SK-N-SH (cell line): ENCODE data around the gene GJA5. TPM values are rescaled to one million over a fixed set of nuclear protein-coding genes. Genes with fewer than 3 reads are reported as not detected.

Experiments
- CTCF ChIA-PET: fragments of 300-600, 350-600 bp; formaldehyde crosslinking; extraction: SDS; loops from one replicate; lab custom pipeline; 2021; lab: Yijun Ruan, JAX
- POLR2A ChIA-PET: fragments of 350-600 bp; sonication (Branson Sonifier 250); formaldehyde crosslinking; extraction: SDS; loops from one replicate; lab custom pipeline; 2020; ENCODE audit warnings: antibody characterized with exemption, inconsistent platforms; lab: Yijun Ruan, JAX
- DNase-seq: peaks from one replicate; pipeline ENCODE4 v3.0.0; 2012
- H2AFZ ChIP-seq: fragments of 200-600 bp; sonication (generic); 2 replicates; pipeline ENCODE4 v1.8.1; 2016; ENCODE audit warnings: antibody characterized with exemption, mild to moderate bottlenecking, low read depth
- H3F3A ChIP-seq: fragments of 200-600 bp; sonication (generic); replicated peaks from 2 replicates; pipeline ENCODE3; 2016; ENCODE audit warnings: antibody characterized with exemption, mild to moderate bottlenecking; ENCODE audit not compliant: insufficient read depth
- H3K27ac ChIP-seq, 2 experiments: fragments of 200-500 bp in 1 of 2; fragments of 200-600 bp in 1 of 2; sonication (Bioruptor generic) in 1 of 2; sonication (generic), shearing (Covaris generic) in 1 of 2; 2 replicates each; pipeline versions ENCODE4 v1.5.1 to v1.6.1; 2014 to 2016; ENCODE audit warnings: low read depth in 2 of 2, inconsistent platforms in 1 of 2, low read length in 1 of 2, mild to moderate bottlenecking in 1 of 2, mixed read lengths in 1 of 2
- H3K27me3 ChIP-seq: fragments of 200-600 bp; sonication (generic), shearing (Covaris generic); 2 replicates; pipeline ENCODE4 v1.6.1; 2016; ENCODE audit warnings: mixed run types; ENCODE audit not compliant: insufficient read depth
- H3K36me3 ChIP-seq, 2 experiments: fragments of 200-500 bp in 1 of 2; fragments of 200-600 bp in 1 of 2; sonication (Bioruptor generic) in 1 of 2; sonication (generic) in 1 of 2; replicated peaks in 1 of 2; 2 replicates each; pipeline versions ENCODE3 to v1.5.1; 2014 to 2016; ENCODE audit warnings: low read length in 1 of 2, mild to moderate bottlenecking in 1 of 2; ENCODE audit not compliant: insufficient read depth in 2 of 2, control insufficient read depth in 1 of 2
- H3K4me1 ChIP-seq, 2 experiments: fragments of 200-500 bp in 1 of 2; fragments of 200-600 bp in 1 of 2; sonication (Bioruptor generic) in 1 of 2; sonication (generic), shearing (Covaris generic) in 1 of 2; 2 replicates each; pipeline versions ENCODE4 v1.5.1 to v1.6.1; 2014 to 2016; ENCODE audit warnings: low read depth in 1 of 2, low read length in 1 of 2, mixed run types in 1 of 2; ENCODE audit not compliant: insufficient read depth in 2 of 2, control insufficient read depth in 1 of 2
- H3K4me2 ChIP-seq: fragments of 200-600 bp; sonication (generic), shearing (Covaris generic); 2 replicates; pipeline ENCODE4 v1.6.1; 2017; ENCODE audit warnings: mixed run types
- H3K4me3 ChIP-seq, 2 experiments: fragments of 200-500 bp in 1 of 2; fragments of 200-600 bp in 1 of 2; sonication (Bioruptor generic) in 1 of 2; sonication (generic), shearing (Covaris generic) in 1 of 2; 2 replicates each; pipeline versions ENCODE4 v1.5.1 to v1.8.1; 2014 to 2016; ENCODE audit warnings: low read depth in 2 of 2, inconsistent platforms in 1 of 2, low read length in 1 of 2, mild to moderate bottlenecking in 1 of 2, mixed read lengths in 1 of 2, moderate library complexity in 1 of 2
- H3K79me2 ChIP-seq: fragments of 200-600 bp; sonication (generic); 2 replicates; pipeline ENCODE4 v1.8.1; 2017; ENCODE audit warnings: mild to moderate bottlenecking; ENCODE audit not compliant: insufficient read depth
- H3K9ac ChIP-seq: fragments of 200-600 bp; sonication (generic); 2 replicates; pipeline ENCODE4 v1.6.1; 2017; ENCODE audit warnings: mixed run types
- H3K9me2 ChIP-seq: fragments of 200-600 bp; sonication (generic); 2 replicates; pipeline ENCODE4 v1.6.1; 2017; ENCODE audit warnings: mixed run types
- H3K9me3 ChIP-seq: fragments of 200-600 bp; sonication (generic); 2 replicates; pipeline ENCODE4 v1.6.1; 2017; ENCODE audit warnings: mixed run types, mild to moderate bottlenecking, moderate library complexity
- H4K20me1 ChIP-seq: fragments of 200-600 bp; sonication (generic); 2 replicates; pipeline ENCODE4 v1.6.1; 2017; ENCODE audit warnings: mild to moderate bottlenecking, mixed run types; ENCODE audit not compliant: insufficient read depth
- CHD2 ChIP-seq: fragments of 150-350 bp; IDR thresholded peaks from 2 replicates; pipeline ENCODE4 v1.6.1; 2018; ENCODE audit warnings: low read length; ENCODE audit not compliant: partially characterized antibody
- ELF1 ChIP-seq: IDR thresholded peaks from 2 replicates; pipeline ENCODE4 v1.4.0; 2012
- EP300 ChIP-seq, 2 experiments: IDR thresholded peaks; 2 replicates each; pipeline versions ENCODE4 v1.4.0 to v1.6.1; 2012; ENCODE audit warnings: borderline replicate concordance in 1 of 2, low read depth in 1 of 2, low read length in 1 of 2
- FOSL2 ChIP-seq: IDR thresholded peaks from 2 replicates; pipeline ENCODE4 v1.4.0; 2012; ENCODE audit warnings: low read depth, mild to moderate bottlenecking, moderate library complexity, borderline replicate concordance
- FOXM1 ChIP-seq: IDR thresholded peaks from 2 replicates; pipeline ENCODE4 v1.4.0; 2012; ENCODE audit warnings: low read depth, mild to moderate bottlenecking
- JUND ChIP-seq: IDR thresholded peaks from 2 replicates; pipeline ENCODE4 v1.4.0; 2012
- MAX ChIP-seq: IDR thresholded peaks from 2 replicates; pipeline ENCODE4 v1.4.0; 2012; ENCODE audit warnings: low read depth
- MEF2A ChIP-seq: IDR thresholded peaks from 2 replicates; pipeline ENCODE4 v1.4.0; 2012; ENCODE audit warnings: low read depth, borderline replicate concordance
- MXI1 ChIP-seq: IDR thresholded peaks from 2 replicates; pipeline ENCODE4 v1.6.1; 2012; ENCODE audit warnings: mild to moderate bottlenecking, low read depth, low read length, improper control_type of control experiment
- NFIC ChIP-seq: IDR thresholded peaks from 2 replicates; pipeline ENCODE4 v1.4.0; 2012; ENCODE audit warnings: borderline replicate concordance
- NRF1 ChIP-seq: IDR thresholded peaks from 2 replicates; pipeline ENCODE4 v1.6.1; 2012; ENCODE audit warnings: low read depth, mild to moderate bottlenecking, low read length
- RAD21 ChIP-seq: IDR thresholded peaks from 2 replicates; pipeline ENCODE4 v1.6.1; 2012; ENCODE audit warnings: mild to moderate bottlenecking, low read length
- RCOR1 ChIP-seq: fragments of 150-350 bp; IDR thresholded peaks from 2 replicates; pipeline ENCODE4 v1.6.1; 2017; ENCODE audit warnings: antibody characterized with exemption, low read length
- RXRA ChIP-seq: IDR thresholded peaks from 2 replicates; pipeline ENCODE4 v1.4.0; 2012; ENCODE audit warnings: low read depth, mild to moderate bottlenecking, borderline replicate concordance
- TCF12 ChIP-seq: IDR thresholded peaks from 2 replicates; pipeline ENCODE4 v1.4.0; 2012
- TEAD4 ChIP-seq: IDR thresholded peaks from 2 replicates; pipeline ENCODE4 v1.4.0; 2012; ENCODE audit warnings: mild to moderate bottlenecking, borderline replicate concordance; ENCODE audit not compliant: insufficient read depth
- USF2 ChIP-seq: fragments of 150-350 bp; IDR thresholded peaks from 2 replicates; pipeline ENCODE4 v1.6.1; 2017; ENCODE audit warnings: antibody characterized with exemption, low read length, low read depth, borderline replicate concordance
- YY1 ChIP-seq: IDR thresholded peaks from 2 replicates; pipeline ENCODE4 v1.4.0; 2012; ENCODE audit warnings: low read depth, mild to moderate bottlenecking
- ZBTB33 ChIP-seq: IDR thresholded peaks from 2 replicates; pipeline ENCODE4 v1.4.0; 2012; ENCODE audit warnings: low read depth, borderline replicate concordance
- WGBS: methylation state at CpG from one replicate; pipeline ENCODE4 v1.1.6; 2017; ENCODE audit warnings: low lambda C conversion rate; 5-methylcytosine and 5-hydroxymethylcytosine counted together
- polyA plus RNA-seq, 3 experiments: library from polyadenylated mRNA; depleted of rRNA; stranded (reverse); fragments of >200 nt; gene quantifications; 2 replicates each; pipeline ENCODE4 v1.2.3, GENCODE V29; 2012
- TF ChIP-seq, protein P1 (sequence below): fragments of 150-350 bp; IDR thresholded peaks from 2 replicates; pipeline ENCODE4 v1.6.1; 2016; ENCODE audit warnings: mild to moderate bottlenecking, low read depth, low read length

Gene GJA5
- polyA plus RNA-seq, 1 of the 3 experiments (the other 2 are of a cell fraction) = not detected

DNA sequence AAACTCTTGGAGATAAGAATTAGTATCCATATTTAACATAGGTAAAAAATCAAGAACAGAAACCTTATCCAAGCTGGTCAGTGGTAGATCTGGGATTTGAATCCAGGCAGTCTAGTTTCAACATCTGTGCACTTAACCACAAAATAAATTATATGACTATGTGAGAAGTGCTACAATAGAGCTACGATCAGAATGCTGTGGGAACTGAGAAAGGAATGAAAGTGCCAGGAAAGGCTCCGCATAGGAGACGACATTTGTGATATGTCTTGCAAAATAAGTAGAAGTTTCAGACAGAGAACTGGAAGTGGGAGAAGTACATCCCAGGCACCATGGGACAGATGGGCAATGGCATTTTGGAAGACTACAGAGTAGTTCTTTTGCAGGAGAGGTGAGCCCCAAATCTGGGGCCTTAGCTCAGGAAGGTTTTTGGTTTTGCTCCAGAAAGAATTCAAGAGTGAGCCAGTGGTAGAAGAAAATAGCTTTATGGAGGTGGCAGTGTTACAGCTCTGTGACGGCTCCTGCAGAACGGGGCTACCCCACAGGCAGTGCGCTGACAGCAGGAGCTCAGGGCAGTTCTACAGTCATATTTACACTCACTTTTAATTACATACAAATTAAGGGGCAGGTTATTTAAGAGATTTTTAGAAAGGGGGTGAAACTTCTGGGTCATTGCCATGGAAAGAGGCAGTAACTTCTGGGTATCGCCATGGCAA is 25.5 kb upstream of the GJA5 start:
- WGBS = 3% methylated on average over 7 of the region's 7 CpGs
- DNase-seq = no peak
- H3K9ac ChIP-seq = no peak overlapping the region
- H3K4me1 ChIP-seq = no peaks in the 10 kb centered on the region
- no peaks in the 10 kb centered on the region for H3K9me3 ChIP-seq
- no peaks in the 10 kb centered on the region for H3K79me2 ChIP-seq
- H3K36me3 ChIP-seq = no peaks in the 10 kb centered on the region
- no peak overlapping the region for H3K4me2 ChIP-seq
- no peaks in the 10 kb centered on the region for H4K20me1 ChIP-seq
- H3K4me3 ChIP-seq = no peak overlapping the region
- no peak overlapping the region for H2AFZ ChIP-seq
- H3F3A ChIP-seq = no peaks in the 10 kb centered on the region
- TF ChIP-seq MAX = no peak
- no peak for TF ChIP-seq MEF2A
- no peak for TF ChIP-seq TEAD4
- no peak for TF ChIP-seq NRF1
- TF ChIP-seq EP300 (IDR thresholded peaks at IDR 0.05; ENCODE audit: borderline replicate concordance in 1 of 2, low read depth in 1 of 2, low read length in 1 of 2) = no peak
- TF ChIP-seq FOXM1 = no peak
- no peak for TF ChIP-seq RAD21
- no peak for TF ChIP-seq MXI1
- TF ChIP-seq, all 33 proteins: peak for 0
- Histone ChIP-seq H3K27me3 (peaks cover 3% of the 10 kb centered on the region; the same call in 1 of the 2 replicates), H3K27ac (no peak overlapping the region), H3K9me2 (no peaks in the 10 kb centered on the region)
- ChIA-PET CTCF (no interaction called here), POLR2A (no interaction called here)

- no peak overlapping the region for H2AFZ ChIP-seq
- 9% methylated on average over 1 of the region's 1 CpG for WGBS
- no peaks in the 10 kb centered on the region for H4K20me1 ChIP-seq
- H3K9ac ChIP-seq = no peak overlapping the region
- H3K9me2 ChIP-seq = no peaks in the 10 kb centered on the region
- H3K4me2 ChIP-seq = no peak overlapping the region
- CTCF ChIA-PET = no interaction called here
- no peaks in the 10 kb centered on the region for H3K36me3 ChIP-seq
- no peaks in the 10 kb centered on the region for H3K79me2 ChIP-seq
- H3K27ac ChIP-seq = no peak overlapping the region
- POLR2A ChIA-PET = no interaction called here
- no peak overlapping the region for H3K4me3 ChIP-seq
- H3K27me3 ChIP-seq = no peaks in the 10 kb centered on the region; the same call in 1 of the 2 replicates
- no peaks in the 10 kb centered on the region for H3F3A ChIP-seq
- DNase-seq = no peak
- H3K9me3 ChIP-seq = no peaks in the 10 kb centered on the region
- H3K4me1 ChIP-seq = no peaks in the 10 kb centered on the region
- TF ChIP-seq CHD2 (no peak), JUND (no peak), FOXM1 (no peak), RXRA (no peak)
These were observed 24.5 kb upstream of the GJA5 start for GRCh38 chr1:147784941-147785340.

- Histone ChIP-seq H3K4me3 (no peak overlapping the region), H3K4me2 (no peak overlapping the region), H3K9me3 (no peaks in the 10 kb centered on the region), H3K79me2 (no peaks in the 10 kb centered on the region), H3K36me3 (no peaks in the 10 kb centered on the region), H3K4me1 (no peaks in the 10 kb centered on the region), H3K9ac (no peak overlapping the region), H2AFZ (no peak overlapping the region), H3K27me3 (no peaks in the 10 kb centered on the region; the same call in 1 of the 2 replicates), H3F3A (no peaks in the 10 kb centered on the region), H3K27ac (no peak overlapping the region), H3K9me2 (no peaks in the 10 kb centered on the region), H4K20me1 (no peaks in the 10 kb centered on the region)
- ChIA-PET CTCF (no interaction called here), POLR2A (no interaction called here)
- TF ChIP-seq ELF1 = no peak
- no peak for TF ChIP-seq NFIC
- TF ChIP-seq YY1 = no peak
- TF ChIP-seq ZBTB33 = no peak
- TF ChIP-seq, protein P1, sequence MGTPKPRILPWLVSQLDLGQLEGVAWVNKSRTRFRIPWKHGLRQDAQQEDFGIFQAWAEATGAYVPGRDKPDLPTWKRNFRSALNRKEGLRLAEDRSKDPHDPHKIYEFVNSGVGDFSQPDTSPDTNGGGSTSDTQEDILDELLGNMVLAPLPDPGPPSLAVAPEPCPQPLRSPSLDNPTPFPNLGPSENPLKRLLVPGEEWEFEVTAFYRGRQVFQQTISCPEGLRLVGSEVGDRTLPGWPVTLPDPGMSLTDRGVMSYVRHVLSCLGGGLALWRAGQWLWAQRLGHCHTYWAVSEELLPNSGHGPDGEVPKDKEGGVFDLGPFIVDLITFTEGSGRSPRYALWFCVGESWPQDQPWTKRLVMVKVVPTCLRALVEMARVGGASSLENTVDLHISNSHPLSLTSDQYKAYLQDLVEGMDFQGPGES = no peak
- TF ChIP-seq USF2 = no peak
- TF ChIP-seq RCOR1 = no peak
- no peak for TF ChIP-seq FOSL2
- TF ChIP-seq MXI1 = no peak
- TF ChIP-seq TCF12 = no peak
- TF ChIP-seq NRF1 = no peak
- TF ChIP-seq CHD2 = no peak
- no peak for DNase-seq
- WGBS = 4% methylated on average over 3 of the region's 3 CpGs
These were observed 20.7 kb upstream of the GJA5 start for GRCh38 chr1:147781056-147781471.
